Occipital lobe (tissue), 2 donors: ENCODE results near the gene TAF3. TPM values are rescaled to one million over a fixed set of nuclear protein-coding genes. Genes with fewer than 3 reads are reported as not detected.
"Not testable (repeated sequence)": the region's sequence is repeated elsewhere in the genome, so short reads cannot be mapped to it uniquely, and the experiment has no call there.

ENCODE experiments used
- DNase-seq: peaks from one replicate; lab custom pipeline; 2025; lab: John Stamatoyannopoulos, UW
- total RNA-seq: library from RNA; depleted of rRNA; stranded (reverse); fragments of >200 nt; gene quantifications from one replicate; pipeline ENCODE4 v1.2.3, GENCODE V29; 2014

Gene TAF3, protein sequence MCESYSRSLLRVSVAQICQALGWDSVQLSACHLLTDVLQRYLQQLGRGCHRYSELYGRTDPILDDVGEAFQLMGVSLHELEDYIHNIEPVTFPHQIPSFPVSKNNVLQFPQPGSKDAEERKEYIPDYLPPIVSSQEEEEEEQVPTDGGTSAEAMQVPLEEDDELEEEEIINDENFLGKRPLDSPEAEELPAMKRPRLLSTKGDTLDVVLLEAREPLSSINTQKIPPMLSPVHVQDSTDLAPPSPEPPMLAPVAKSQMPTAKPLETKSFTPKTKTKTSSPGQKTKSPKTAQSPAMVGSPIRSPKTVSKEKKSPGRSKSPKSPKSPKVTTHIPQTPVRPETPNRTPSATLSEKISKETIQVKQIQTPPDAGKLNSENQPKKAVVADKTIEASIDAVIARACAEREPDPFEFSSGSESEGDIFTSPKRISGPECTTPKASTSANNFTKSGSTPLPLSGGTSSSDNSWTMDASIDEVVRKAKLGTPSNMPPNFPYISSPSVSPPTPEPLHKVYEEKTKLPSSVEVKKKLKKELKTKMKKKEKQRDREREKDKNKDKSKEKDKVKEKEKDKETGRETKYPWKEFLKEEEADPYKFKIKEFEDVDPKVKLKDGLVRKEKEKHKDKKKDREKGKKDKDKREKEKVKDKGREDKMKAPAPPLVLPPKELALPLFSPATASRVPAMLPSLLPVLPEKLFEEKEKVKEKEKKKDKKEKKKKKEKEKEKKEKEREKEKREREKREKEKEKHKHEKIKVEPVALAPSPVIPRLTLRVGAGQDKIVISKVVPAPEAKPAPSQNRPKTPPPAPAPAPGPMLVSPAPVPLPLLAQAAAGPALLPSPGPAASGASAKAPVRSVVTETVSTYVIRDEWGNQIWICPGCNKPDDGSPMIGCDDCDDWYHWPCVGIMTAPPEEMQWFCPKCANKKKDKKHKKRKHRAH
- 2.7 TPM for total RNA-seq

DNA sequence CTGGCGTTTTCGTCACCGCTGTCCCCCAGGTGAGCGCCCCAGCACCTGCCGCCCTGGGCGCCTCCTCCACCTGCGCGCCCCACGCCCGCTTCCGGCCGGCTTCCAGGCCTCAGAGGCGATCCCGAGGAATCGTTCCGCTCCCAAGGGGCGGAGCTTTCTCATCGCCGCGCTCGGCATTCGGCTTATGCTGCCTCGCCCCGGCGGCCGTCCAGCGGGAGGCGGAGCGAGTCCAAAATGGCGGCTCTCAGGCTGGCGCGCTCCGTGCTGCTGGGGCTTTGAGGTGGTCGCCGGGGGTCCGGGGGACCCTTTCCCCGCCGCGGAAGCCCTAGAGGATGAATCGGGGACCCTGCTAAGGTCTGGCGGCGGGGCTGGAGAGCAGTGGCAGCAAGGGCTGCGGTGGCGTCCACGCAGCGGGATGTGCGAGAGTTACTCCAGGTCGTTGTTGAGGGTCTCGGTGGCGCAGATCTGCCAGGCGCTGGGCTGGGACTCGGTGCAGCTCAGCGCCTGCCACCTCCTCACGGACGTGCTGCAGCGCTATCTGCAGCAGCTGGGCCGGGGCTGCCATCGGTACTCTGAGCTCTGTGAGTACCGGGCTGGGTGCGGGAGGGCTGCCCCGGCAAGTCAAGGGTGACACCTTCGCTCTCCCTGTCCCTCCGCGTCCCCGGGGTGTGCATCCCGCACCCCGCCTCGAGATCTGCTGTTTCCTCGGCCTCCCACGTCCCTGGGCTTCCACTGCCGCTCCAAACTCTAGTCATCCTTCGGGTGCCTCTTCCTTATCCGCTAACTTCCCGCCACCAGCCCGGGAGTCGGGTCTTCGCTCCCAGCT lies at the start of gene TAF3:
TSS of gene TAF3 (plus strand) at position 211 of the 826 bp plus-strand sequence. CDS start at position 416, 205 bp downstream.
- DNase-seq = peak; percentile 88

DNA sequence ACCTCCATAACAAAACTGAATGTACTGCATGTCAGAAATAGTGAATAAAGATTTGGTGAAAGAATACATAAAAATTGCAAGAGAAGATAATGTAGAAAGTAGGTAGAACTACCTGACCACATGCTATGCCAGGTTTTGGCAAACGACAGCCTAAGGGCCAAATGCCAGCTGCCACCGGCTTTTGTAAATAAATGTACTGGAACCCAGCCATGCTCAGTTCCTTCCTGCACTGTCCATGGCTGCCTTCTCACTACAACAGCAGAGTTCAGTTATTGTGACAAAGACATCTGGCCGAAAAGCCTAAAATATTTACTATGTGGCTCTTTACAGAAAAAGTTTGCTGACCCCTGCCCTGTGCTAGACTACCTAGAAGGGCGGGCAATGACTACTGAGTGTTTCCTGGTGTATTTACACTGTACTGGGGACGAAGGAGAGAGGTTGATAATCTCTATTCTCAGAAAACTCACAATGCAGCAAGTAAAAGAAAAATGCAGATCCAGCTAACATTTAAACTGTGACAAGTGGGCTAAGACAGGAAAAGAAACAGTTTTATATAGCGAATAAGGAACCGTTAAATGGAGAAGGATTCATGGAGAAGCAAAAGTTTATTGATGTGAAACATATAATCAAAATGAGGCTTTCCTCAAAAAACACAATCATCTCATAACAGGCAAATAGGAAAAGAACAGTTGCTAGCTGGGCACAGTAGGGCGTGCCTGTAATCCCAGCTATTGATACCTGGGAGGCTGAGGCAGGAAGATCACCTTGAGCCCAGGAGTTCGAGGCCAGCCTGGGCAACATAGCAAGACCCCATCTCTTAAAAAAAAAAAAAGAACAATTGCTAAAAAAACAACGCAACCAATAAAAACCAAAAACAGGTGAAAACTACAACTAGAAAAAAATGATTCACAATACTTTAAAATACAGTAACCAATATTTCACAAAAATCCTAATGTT lies 44.2 kb upstream of the TAF3 start:
- no peak for DNase-seq

DNA sequence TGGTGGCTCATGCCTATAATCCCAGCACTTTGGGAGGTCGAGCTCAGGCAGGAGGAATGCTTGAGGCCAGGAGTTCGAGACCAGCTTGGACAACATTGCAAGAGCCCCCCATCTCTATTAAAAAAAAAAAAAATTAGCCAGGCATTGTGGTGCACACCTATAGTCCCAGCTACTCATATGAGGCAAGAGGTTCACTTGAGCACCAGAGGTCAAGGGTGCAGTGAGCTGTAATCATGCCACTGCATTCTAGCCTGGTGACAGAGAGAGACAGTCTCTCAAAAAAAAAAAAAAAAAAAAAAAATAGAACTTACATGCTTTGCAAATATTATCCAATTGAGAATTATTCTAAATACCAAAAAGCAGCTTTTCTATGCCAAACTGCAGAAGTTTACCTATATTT lies 41.5 kb upstream of the TAF3 start:
- DNase-seq = no peak

DNA sequence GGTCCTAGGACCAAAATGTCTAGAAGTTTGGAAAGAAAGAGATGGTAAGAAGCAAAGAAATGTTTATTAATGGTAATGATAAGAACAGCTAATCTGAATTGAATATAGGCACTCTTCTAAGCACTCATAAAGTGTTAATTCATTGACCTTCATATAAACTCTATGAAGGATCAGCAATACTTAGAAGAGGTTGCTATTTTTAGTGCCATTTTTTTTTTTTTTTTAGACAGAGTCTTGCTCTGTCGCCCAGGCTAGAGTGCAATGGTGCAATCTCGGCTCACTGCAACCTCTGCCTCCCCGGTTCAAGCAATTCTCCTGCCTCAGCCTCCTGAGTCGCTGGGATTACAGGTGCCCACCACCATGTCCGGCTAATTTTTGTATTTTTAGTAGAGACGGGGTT lies 36.1 kb upstream of the TAF3 start:
- DNase-seq = not testable (repeated sequence)

DNA sequence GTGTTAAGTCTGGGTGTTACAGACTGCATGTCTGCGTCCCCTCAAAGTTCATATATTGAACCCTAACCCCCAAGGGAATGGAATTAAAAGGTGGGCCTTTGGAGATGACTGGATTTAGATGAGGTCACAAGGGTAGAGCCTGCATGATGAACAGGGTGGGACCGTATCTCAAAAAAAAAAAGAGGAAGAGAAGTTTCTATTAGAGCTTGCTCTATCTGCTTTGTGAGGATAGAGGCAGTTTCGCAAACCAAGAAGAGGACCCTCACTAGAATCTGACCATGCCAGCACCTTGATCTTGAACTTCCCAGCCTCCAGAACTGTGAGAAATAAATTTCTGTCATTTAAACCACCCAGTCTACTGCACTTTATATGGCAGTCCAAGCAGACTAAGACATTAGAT lies 31.9 kb upstream of the TAF3 start:
- no peak for DNase-seq

DNA sequence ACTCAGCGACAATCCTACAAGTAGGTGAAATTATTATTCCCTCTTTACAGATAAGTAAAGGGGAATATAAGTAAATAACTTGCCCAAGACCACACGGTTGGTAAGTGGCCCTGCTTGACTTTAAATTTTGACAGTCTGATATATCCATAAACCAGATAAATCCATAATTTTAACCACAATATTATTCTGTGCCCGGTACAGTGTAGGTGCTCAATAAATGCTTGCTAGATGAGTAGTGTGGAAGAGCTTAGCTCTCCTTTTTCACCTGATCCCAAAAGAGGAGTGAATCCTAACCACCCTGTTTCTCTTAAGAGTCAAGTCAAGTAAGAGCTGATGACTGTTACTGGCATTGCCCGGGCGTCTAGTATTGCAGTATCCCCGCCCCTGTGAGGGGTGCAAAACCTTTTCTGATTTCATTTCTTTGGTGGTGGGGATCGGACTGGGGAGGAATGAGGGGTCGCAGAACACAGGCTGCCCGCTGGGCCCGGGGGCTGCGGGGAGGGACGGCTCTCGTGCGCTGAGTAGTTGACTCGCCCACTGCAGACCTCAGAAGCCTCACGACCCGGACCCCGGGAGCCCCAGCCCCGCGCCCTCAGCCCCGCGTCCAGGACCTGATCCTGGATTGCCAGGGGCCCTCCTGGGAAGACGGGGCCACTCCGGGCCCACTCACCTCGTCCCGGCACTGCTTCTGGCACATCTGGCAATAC lies 31.0 kb upstream of the TAF3 start:
- DNase-seq = no peak

DNA sequence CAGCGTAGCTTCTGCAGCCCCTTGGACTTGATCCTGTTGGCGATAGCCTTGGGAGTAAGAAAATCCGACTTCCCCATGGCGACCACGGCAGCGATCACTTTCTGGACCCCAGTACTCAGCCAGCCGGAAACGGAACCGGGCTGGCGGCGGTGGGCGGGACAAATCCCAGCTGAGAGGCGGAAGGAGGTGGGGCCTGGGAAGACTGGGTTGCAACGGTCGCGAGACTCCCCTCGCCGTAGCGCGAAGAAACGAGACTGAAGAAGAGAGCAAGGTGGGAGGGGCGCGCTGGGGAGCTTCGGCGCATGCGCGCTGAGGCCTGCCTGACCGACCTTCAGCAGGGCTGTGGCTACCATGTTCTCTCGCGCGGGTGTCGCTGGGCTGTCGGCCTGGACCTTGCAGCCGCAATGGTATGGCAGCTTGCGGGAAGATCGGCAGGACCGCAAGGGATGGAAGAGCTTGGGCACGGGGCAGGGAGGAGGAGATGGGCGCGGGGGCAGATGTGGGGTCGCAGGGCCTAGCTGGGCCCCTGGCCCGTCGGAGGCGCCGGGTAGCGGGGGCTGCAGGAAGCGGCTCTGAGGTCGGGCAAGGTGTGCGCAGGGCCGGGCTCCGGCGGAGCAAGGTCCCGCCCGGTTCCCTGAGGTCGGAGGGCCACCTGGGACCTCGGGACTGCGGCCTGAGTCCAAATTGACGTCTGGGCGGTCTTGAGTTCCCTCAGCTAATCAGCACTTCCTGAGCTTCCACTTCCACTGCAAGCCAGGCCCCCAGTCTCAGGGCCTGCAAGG lies 30.3 kb upstream of the TAF3 start, which contains the start of the genes ATP5F1C and KIN:
TSS of gene ATP5F1C (plus strand) at position 321 of the 782 bp plus-strand sequence. CDS start at position 352, 31 bp downstream.
TSS of gene KIN (minus strand) at position 137 of the 782 bp plus-strand sequence. CDS start at position 77, 60 bp downstream.
- DNase-seq = peak; percentile 97

DNA sequence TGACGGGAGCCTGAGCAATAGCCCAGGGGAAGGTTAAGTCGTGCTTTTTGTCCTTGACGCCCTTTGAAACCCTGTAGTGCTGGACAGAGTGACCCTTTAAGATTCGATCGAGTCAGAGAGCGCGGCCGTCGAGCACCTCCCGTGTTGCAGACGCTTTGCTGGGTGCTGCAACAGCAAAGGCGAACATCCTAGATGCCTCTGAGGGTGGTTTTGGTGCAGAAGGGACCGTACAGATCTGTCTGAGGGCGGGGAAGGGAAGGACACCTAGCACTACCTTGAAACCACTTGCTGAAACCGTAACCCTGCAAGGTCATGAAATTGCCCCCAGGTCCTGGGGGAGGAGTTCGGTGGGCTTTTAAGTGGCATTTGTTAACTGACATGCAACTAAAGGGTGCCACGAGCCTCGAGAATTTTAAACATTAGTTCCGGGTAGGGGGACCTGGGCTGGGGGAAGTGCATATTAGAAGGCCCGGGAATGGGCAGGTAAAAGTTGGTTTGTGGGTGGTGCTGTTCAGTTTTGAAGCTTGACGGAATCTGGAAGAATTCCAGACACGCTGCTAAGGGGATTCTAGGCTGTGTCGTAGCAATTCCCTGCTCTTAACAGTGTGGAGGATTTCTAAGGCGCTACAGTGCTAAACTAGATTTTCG lies 29.5 kb upstream of the TAF3 start:
- DNase-seq = no peak

DNA sequence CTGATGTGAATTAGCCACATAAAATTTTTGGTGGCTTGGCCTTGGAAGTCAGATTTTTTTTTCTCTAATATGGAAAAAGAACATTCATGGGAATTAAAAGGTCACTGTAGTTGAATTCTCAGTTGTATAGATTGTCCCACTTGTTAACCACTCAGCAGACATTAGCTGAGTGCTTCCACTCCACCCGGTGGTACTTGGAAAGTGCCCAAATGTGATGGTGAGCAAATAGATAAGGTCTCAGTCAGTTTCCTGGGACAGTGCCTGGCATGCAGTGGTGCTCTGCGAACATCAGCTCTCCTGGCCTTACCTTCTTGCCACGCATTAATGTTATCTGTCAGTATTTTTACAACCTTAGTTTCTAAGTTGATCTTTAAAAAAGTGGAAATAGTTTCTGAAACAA lies 28.9 kb upstream of the TAF3 start:
- DNase-seq = no peak

DNA sequence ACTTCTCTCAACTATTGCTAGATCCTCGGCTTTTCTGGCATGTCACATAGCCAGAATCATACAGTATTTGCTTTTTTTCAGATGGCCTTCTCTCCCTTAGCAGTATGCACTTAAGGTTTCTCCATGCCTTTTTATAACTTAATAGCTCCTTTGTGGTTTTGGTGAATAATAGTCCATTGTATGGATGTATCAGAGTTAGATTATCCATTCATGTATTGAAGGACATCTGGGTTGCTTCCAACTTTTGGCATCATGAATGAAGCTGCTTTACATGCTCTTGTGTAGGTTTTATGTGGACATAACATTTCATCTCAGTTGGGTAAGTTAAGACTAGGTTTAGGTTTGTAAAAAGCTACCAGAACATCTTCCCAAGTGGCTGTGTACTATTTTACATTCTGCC lies 25.8 kb upstream of the TAF3 start:
- DNase-seq = no peak

DNA sequence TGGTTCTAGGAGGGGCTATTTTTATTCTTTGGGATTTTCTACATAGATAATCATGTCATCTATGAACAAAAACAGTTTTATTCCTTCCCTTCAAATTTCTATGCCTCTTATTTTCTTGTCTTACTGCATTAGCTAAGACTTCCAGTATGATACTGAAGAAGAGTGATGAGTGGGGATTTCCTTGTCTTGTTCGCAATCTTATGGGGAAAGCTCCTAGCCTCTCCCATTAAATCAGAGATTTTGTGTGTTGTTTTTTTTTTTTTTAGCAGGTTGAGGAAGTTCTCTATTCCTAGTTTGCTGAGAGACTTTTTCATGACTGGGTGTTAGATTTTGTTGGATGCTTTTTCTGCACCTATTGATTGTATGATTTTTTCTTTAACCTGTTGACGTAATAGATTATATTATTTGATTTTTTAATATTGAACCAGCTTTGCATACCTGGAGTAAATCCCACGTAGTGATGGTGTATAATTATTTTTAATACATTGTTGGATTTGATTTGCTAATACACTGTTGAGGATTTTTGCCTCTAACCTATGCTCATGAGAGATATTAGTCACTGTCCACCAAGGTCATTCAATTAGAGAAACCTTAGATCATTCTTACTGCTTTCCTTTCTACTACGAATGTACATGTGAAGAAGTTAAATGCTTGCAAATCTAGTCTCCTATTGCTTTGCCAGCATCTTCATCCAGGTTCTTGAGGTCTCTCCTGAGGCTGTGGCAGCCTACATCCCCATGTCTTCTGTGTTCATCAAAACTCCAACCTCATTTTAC lies 23.9 kb upstream of the TAF3 start:
- no peak for DNase-seq

DNA sequence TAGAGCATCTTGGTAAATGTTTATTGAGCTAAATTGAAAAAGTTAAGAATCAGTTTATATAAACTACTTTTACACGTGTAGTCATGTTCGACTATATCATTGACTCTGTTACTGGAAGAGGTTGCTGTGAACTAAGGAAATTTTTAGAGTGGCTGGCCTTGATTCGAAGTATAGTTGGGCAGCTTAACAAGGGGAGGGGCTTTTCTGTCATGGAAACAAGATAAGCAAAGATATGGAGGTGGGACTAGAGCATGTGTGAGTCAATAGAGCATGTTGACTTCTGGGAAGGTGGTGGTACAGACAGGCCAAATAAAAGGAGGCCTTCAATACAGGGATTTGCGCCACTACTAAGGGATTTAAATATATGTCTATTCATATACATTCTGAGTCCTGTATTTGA lies 22.7 kb upstream of the TAF3 start:
- DNase-seq = no peak

DNA sequence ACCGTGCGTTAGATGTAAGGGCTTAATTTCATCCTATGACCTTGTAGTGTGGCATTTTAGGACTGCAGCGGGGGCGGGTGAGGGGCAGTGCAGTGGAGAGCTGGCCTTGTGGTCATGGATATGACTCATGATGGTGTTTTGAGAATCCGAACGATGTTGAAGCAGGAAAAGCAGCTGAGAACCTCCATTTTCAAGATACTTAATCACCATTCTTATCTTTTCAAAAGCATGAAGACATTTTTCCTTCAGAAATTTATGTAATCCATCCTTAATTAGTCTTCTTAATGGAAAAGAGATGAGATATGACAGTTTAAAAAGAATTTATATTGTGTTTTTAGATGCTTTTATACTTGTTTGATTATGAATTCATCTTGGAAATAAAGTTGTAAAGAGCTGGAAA lies 20.7 kb upstream of the TAF3 start:
- no peak for DNase-seq

DNA sequence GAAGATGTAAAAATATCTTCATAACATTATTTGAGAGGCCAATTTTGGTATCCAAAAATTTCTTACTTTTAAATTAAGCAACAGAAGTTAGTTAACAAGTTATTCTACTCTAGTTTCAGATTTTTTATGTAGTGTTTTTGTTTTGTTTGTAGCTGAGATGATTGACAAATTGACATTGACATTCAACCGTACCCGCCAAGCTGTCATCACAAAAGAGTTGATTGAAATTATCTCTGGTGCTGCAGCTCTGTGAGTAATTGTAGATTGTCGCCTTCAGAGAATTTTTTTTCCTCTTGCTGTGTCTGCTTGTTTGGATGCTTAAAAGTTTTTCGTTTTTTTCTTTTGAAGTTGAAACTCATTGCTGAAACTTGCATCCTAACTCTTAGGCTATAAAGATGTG lies 15.7 kb upstream of the TAF3 start:
- no peak for DNase-seq

DNA sequence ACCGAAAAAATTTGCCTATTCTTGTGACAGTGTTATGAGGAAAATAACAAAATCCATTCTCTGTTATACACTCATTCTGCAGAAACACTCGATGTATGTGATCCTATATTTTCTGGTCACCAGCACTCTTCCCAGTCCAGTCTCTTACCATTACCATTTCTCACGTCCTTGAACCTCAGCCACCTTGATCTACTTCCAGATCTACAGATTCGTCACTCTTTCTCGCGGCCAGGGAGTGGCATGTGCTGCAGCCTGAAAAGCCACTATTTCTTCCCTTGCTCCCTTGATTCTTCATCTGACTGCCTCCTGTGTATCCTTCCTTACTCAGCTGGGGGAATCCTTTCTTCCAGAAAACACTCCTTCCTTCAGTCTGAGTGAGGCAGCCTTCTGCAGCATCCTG lies 14.1 kb upstream of the TAF3 start:
- no peak for DNase-seq

DNA sequence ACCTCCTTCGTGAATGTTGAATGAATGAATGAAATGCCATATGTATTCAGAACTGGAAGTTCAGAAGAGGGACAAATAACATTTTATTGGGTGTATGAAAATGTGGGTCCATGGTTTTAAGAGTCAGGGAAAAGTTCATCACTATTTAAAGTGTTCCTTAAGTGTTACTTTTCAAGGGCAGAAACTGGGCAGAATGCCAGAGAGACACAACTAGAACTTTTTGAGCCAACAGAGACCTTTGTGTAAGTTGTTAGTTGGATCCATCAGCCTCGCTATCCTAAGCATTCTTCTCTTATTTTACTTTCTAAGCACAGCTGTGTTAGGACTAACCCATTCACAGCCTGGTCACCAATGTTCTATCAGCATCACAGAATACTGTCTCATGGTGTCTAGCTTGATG lies 13.6 kb upstream of the TAF3 start:
- DNase-seq = no peak

DNA sequence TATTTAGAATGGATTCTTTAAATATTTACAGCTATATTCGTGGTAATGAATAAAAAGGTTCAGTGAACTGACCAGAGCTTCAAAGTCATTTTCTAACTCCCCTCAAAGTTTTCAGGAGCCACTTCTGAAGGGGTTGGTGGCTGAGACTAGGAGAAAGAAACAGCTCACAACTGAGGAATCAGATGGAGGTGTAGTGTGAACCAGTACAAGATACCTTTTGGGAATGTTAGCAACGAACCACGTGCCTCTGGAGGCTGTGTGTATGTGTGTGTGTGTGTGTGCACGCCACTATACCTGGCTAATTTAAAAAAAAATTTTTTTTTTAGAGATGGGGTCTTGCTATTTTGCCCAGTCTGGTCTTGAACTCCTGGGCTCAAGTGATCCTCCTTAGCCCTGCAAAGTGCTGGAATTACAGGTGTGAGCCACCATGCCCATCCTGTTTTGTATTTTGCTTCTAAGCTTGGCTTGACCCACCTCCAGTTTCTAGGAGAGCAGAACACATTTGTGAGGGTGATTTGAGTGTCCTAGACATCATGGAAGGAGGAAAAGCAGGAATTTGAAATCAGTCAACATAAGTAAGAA lies 9.5 kb upstream of the TAF3 start:
- DNase-seq = no peak
